ENCODE data around the gene NEU1.
A peak's percentile ranks its signal among the peaks of the same experiment; 100 is the strongest.
"Not testable (repeated sequence)": the region's sequence is repeated elsewhere in the genome, so short reads cannot be mapped to it uniquely, and the experiment has no call there.

NEU1 gene

GRCh38 chr6:31842053-31842452, 20.6 kb downstream of the NEU1 start:
- no peak for TF ChIP-seq CTCF (IDR thresholded peaks at IDR 0.05; ENCODE audit: low read depth, low read length)
- no peak for DNase-seq (ENCODE audit: extremely low read depth, low read depth)

GRCh38 chr6:31839779-31840126, 22.9 kb downstream of the NEU1 start:
- DNase-seq (ENCODE audit: extremely low read depth, low read depth) = not testable (repeated sequence)

- no peak for DNase-seq (ENCODE audit: extremely low read depth, low read depth)
- no peak for TF ChIP-seq CTCF (IDR thresholded peaks at IDR 0.05; ENCODE audit: low read depth, low read length)
Measured at GRCh38 chr6:31838968-31839367, 23.7 kb downstream of the NEU1 start.

GRCh38 chr6:31838114-31838553, 24.5 kb downstream of the NEU1 start:
- not testable (repeated sequence) for DNase-seq (ENCODE audit: extremely low read depth, low read depth)

- TF ChIP-seq CTCF (IDR thresholded peaks at IDR 0.05; ENCODE audit: low read depth, low read length) = no peak
- DNase-seq (ENCODE audit: extremely low read depth, low read depth) = no peak
Measured at GRCh38 chr6:31837369-31838113, 25.1 kb downstream of the NEU1 start.

GRCh38 chr6:31836474-31837368, 25.9 kb downstream of the NEU1 start:
- DNase-seq (ENCODE audit: extremely low read depth, low read depth) = no peak
- TF ChIP-seq CTCF (IDR thresholded peaks at IDR 0.05; ENCODE audit: low read depth, low read length) = peak; percentile 21

- TF ChIP-seq CTCF (IDR thresholded peaks at IDR 0.05; ENCODE audit: low read depth, low read length) = no peak
- no peak for DNase-seq (ENCODE audit: extremely low read depth, low read depth)
Measured at GRCh38 chr6:31836047-31836473, 26.6 kb downstream of the NEU1 start.

Measured in AG09319 (cell line).